SKM-1 treated with dmso at 0.1 percent for 144 hours (cell line): Measurements from ENCODE around the gene CPNE9.
"Not testable (repeated sequence)": the region's sequence is repeated elsewhere in the genome, so short reads cannot be mapped to it uniquely, and the experiment has no call there.

Experiments
- DNase-seq: peaks from one replicate; lab custom pipeline; 2025; ENCODE audit not compliant: unreplicated experiment; lab: John Stamatoyannopoulos, UW

The CPNE9 gene

DNA sequence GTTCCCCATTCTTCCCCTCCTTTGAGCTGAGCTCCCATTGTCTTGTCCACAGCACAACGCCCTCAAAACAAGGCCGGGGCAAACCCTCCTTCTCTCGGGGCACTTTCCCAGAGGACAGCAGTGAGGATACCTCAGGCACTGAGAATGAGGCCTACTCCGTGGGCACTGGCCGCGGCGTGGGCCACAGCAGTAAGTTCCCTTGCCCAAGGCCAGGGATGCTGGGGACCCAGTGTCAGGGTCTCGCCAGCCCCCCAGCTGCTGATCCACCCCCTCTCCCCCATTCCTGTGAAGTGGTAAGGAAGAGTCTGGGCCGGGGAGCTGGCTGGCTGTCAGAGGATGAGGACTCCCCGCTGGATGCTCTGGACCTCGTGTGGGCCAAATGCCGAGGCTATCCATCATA, 41.9 kb downstream of the CPNE9 start:
- DNase-seq: no peak

DNA sequence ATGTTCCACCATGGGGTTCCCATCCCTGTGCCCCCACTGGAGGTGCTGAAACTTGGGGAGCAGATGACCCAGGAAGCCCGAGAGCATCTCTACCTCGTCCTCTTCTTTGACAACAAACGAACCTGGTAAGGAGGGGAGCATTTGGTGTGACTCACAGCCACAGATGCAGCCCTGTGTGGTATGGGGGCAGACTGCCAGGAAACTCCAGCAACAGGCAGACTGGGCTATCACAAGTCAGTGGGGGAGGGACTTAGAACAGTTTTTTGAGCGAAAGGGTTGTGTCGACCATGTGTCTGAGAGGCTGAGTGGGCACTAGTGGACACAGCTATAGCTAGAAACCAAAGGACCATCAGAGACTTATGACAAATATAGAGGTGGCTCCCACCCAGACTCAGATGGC, 42.7 kb downstream of the CPNE9 start:
- no peak for DNase-seq

DNA sequence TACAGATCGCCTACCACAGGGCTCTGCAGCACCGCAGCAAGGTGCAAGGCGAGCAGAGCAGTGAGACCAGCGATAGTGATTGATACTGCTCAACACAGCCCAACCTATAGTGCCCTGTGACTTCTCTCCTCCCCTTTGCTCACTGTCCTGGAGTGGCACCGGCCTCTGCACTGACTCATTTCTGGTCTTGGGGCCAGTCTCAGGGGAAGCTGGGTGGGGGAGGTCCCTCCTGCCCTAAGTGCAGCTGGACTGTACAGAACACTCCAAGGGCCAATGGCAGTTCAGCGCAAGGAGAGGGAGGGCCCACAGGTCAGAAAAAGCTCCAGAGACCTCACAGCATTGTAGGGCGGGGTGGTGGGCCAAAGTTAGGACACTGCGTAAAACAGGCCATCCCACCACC, 43.6 kb downstream of the CPNE9 start:
- no peak for DNase-seq

DNA sequence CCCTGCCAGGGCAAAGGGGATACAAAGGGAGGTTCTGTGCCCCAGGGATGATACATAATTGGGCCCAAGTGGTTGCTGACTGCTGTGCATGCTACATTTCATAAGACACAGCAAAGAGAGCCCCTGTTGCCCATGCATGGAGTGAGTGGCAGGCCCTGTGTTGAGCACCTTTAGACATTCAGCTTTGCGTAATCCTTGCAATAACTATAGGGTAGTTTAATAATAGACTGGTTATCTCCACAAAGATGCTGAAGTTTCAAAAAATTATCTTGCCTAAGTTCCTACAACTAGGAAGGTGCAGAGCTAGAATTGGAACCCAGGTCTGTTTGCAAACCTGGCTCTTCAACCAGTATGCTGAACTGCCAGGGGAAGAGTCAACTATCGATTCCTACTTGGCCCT, 44.4 kb downstream of the CPNE9 start:
- no peak for DNase-seq

DNA sequence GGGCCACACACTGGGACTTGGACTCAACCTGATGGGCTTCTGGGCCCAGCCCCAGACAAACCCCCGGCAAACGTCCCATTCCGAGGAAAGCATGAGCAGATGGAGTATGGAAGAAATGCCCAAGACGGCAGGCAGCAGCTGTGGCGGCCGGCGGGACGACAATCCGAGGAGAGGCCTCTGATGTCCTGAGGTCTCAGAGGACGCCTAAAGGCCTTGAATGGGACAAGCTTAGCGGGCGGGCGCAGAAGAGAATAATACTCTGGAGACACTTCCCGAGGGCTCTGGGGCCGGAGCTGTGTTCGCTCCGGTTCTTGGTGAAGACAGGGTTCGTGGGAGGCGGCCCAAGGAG, 45.6 kb downstream of the CPNE9 start:
- no peak for DNase-seq

DNA sequence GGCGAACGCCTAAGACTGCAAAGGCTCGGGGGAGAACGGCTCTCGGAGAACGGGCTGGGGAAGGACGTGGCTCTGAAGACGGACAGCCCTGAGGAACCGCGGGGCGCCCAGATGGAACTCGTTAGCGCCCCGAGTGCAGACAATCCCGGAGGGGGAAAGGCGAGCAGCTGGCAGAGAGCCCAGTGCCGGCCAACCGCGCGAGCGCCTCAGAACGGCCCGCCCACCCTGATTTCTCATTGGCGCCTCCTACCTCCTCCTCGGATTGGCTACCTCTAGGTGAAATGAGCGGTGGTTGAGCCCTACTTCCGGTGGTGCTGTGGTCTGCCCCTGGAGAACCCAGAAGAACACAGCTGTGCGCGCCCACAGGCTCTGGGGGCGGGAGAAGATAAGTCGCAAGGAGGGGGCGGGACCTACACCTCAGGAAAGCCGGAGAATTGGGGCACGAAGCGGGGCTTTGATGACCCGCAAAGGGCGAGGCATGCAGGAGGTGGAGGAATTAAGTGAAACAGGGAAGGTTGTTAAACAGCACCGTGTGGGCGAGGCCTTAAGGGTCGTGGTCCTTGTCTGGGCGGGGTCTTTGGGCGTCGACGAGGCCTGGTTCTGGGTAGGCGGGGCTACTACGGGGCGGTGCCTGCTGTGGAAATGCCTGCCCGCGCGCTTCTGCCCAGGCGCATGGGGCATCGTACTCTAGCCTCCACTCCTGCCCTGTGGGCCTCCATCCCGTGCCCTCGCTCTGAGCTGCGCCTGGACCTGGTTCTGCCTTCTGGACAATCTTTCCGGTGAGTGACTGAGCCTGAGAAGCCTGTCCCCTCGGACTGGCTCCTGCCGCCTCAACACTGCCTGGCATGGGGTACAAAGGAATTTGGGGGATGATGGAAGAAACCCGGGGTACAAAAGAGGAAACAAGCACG, 46.3 kb downstream of the CPNE9 start, which contains the start of gene OGG1:
Gene OGG1 (plus strand): TSS at position 308 of the 911 bp plus-strand sequence. CDS start 335 bp downstream, at position 643.
- peak; percentile 99 for DNase-seq

DNA sequence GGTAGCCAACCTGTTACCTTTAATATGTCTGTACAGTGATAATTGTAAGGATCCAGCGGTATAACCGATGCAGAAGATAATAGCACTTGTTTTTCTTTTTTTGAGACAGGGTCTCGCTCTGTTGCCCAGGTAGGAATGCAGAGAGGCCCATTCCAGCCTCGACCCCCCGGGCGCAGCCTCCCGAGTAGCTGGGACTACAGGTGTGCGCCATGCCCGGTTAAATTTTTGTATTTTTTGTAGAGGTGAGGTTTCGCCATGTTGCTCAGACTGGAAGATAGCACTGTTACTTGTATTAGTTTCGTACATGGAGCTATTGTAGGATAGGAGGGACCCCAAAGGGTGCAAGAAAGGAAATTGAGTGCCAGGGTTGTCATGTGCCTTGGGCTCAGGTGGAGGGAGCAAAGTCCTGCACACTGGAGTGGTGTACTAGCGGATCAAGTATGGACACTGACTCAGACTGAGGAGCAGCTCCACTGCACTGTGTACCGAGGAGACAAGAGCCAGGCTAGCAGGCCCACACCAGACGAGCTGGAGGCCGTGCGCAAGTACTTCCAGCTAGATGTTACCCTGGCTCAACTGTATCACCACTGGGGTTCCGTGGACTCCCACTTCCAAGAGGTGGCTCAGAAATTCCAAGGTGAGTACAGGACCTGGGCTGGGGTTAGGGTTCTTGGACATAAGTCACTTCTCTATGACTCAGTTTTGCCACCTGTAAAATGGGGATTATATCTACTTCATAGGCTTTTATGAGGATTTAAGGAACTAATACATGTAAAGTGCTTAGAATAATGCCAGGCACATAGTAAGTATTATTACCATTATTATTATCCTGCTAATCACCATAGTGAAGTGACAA, 47.2 kb downstream of the CPNE9 start:
- no peak for DNase-seq

DNA sequence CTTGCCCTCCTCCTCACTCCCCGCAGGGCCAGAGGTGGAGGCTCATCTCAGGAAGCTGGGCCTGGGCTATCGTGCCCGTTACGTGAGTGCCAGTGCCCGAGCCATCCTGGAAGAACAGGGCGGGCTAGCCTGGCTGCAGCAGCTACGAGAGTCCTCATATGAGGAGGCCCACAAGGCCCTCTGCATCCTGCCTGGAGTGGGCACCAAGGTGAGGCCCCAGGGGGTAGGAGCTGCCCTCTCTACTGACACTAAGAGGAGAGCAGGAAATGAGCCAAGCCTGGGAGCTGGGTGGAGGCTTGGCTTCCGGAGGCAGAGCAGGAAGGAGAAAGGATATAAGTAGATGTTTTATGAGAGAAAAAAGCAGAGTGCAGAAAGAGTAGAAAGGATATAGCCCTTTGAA, 51.0 kb downstream of the CPNE9 start:
- no peak for DNase-seq

DNA sequence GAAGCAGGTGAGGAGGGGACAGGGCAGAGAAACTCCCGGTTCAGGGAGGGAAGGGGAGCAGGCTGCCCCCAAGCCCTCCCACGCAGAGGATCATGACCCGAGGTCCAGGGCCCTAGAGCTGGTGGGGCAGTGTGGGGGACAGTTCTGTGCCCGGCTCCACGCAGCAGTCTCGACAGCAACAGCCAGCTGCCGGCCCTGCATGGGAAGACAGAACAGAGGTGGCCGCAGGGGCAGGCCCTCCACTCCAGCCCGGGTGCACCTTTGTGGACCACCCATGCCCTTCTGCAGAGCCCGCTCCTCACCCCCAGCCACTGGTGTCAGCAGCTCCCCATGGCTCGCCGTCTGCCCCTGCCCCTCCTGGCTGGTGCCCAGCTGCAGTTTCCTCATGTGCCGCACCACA, 53.8 kb downstream of the CPNE9 start:
- DNase-seq: no peak

DNA sequence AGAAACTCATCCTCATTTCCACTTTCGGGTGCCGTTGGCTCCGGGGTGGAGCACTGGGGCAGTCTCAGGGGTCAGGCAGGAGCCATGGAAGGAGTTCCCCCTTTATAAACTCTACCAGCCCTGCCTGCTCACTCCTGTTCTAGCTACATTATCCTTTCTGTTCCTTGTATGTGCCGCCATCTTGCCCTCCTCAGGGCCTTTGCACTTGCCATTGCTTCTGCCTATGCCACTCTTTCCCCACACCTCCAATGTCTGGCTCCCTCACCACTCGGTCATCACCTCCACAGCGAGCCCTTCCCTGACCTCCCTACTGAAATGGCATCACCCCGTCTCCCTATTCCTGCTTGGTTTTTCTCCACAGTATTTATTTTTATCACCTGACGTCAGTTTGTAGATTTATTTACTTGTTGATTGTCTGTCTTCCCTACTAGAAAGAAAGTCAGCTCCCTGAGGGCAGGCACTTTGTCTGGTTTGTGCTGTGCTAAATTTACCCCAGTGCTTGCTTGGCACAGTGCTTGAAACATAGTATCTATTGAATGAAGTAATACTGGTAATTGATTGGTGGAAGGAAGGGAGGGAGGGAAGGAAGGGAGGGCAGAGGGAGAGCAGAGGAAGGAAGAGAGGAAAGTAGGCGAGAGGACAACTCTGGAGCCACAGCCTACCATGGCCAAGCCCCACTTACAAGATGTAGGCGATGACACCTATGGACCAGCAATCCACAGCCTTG, 57.3 kb downstream of the CPNE9 start:
- DNase-seq: no peak

DNA sequence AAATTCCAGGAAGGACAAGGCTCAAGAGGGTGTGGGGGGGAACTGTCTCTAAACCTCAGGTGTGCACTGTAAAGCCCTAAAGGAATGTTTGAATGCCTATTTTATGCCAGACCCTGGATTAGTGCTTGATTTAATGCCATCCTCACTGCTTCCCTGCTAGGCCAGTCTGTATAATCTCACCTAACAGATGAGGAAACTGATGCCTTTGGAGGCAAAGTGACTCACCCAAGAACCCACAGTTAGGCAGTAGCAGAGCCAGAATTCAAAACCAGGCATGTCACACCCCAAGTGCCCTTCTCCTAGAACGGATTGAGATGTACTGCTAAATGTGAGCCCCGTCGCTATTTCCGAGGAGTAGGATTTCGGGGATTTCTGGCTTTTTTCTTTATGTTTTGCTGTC, 58.3 kb downstream of the CPNE9 start:
- DNase-seq: no peak

DNA sequence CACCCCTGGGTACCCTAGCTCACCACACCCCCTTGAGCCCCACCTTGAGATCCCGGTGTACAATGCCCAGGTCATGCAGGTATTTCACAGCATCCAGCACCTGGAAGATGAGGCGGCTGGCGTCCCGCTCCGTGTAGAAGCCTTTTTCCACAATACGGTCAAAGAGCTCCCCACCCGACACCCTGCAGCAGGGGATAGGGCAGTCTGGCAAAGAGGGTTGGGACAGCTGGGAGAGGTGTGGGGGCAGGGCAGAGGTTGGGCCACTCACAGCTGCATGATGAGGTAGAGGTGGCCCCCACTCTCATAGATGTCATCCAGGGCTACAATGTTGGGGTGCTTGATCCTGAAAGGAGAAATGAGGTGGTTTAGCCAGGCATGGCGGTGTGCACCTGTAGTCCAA, 59.2 kb downstream of the CPNE9 start:
- no peak for DNase-seq

DNA sequence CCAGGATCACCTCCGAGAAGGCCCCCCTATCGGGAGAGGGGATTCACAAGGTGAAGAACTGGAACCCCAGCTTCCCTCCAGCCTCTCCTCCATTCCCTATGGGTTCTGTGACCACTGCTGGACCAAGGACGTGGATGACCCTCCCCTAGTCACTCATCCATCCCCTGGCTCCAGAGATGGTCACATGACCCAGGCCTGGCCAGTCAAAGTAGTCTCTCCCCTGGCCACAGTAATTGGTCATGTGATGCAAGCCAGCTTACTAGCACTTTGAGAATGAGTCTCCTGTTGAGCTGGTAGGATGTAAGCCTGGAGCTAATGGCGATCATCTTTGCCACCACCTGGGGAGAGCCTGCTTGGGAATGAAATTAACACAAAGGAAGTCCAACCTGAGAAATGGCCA, 62.2 kb downstream of the CPNE9 start:
- no peak for DNase-seq

DNA sequence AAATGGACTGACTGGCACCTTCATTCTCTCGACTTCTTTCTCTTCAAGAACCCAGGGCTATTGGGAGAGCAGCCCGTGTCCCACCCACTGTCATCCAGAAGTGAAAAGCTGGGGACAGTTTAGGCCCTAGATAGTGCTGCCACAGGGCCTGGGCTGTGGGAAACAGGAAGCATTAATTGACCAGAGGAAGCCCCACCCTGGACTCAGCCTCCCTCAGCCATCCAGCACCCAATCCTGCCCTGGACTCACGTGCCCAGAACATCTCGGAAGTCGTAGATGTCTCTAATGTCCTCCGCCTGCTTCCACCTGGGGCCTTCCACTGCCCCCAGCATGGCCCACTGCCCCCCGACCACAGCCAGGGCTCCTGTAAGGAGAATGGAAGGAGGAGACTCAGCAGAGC, 63.8 kb downstream of the CPNE9 start:
- DNase-seq: no peak

DNA sequence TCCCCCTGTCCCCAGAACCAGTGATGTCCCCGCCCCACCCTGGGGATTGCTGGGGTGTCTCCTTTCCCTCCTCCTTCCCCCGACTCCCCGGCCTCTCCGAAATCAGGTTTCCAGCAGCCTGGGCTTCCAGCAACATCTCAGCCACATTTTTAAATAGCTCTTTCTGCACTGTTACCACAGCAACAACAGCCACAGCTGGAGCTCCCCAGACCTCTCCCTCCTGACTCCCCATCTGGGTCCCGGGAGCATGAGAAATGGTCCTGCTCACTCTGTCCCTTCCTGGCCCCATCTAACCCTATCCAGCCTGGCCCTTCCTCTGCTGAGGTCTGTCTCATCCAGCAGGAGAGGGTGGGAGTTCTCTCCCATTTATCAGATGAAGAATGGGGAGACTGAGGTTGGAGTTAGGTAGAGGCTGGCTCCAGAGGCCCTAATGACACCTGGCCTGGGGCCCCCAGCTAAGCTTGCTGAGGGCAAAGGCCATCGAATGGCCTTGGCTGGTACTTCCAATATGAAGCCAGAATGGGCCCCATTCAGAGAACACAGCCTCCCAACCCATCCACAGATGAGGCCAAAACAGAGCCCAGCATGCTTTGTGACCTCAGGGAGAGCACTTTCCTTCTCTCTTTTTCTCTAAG, 64.6 kb downstream of the CPNE9 start:
- DNase-seq: no peak

DNA sequence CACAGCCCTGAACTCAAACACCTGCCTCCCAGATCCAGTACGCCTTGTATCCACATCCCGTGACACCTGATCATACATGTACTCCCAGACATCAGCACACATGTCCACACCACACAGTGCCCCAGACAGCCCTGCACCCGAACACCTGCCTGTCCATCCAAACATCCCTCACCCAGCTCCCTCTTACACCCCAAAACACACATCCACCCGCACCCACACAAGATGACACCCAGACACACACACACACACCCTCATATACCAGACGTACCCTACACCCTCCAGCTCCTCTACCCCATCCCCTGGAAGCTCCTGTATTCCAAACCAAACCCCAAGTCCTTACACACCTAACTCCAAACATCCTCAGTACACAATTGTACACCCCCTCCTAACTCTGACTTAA, 65.4 kb downstream of the CPNE9 start:
- DNase-seq: no peak

DNA sequence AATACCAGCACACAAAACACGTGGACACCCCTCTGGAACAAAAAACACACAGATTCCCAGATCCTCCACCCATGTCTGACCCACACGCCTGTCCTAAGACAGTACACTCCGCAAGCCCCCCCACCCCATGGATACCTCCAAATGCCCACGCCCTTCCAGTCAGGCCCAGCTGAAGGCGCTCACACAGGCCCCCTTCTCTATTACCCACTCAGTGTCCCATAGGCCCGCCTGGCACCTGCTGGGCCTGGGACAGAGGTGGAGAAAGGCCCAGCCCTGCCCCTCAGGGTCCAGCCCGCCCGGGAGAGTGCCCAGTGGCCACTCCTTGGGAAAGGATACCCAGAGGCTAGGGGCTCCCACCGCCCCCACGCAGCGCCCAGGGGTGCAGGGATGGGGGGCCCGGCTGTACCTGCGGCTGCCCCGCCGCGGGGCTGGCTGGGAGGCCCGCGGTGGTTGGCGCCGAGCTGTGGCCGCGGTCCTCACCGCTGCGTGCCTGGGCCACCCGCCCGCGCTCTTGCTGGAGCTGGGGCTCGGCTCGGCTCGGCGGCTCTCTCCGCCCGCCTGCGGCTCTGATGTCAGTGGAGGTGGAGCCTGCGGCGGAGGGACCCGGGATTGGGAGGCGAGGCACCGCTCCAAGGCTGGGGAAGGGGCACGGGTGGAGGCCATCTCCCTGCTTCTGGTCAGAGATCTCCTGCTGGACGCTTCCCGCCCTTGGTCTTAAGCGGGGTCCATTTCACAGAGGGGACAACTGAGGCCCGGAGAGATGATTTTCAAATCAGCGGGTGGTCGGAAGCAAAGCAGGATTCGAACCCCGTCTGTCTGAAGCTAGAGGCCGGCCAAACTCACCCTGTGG, 66.0 kb downstream of the CPNE9 start, which contains the start of gene CAMK1:
Gene CAMK1 (minus strand): TSS at position 522 of the 850 bp plus-strand sequence. CDS start 2,198 bp downstream, outside the sequence.
- no peak for DNase-seq

DNA sequence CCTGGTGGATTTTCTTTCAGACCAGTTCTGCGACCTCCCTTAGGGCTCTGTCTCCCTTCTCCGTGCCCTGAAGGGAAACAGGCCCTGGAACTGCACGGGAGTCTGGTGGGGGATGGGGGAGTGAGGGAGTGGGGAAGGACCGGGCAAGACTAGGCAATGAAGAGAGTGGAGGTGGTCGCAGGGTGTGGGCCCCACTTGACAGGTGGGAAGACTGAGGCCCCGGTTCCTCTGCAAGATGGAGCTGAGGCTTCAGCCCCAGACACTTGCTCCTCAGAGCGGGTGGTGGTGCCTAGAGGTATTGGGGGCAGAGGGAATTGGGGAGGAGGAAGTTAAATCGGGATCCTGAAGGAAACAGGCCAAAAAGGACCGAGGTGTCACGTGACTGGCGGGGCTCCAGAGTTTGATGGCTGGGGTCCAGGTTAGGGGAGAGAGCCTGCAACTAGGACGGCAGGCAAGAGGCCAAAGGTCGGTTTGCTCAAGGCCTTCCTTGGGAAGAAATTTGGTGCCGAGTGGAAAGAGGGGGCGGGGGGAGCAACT, 66.7 kb downstream of the CPNE9 start:
- DNase-seq: no peak

DNA sequence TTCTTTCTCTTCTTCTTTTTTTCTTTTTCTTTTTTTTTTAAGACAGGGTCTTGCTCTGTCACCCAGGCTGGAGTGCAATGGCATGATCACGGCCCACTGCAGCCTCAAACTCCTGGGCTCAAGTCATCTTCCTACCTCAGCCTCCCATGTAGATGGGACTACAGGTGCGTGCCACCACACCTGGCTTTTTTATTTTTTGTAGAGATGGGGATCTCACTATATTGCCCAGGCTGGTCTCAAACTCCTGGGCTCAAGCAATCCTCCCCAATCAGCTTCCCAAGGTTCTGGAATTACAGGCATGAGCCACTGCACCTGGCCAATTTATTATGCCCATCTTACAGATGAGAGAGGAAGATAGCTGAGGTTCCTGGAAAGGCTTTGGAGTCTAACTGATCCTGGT, 67.4 kb downstream of the CPNE9 start:
- not testable (repeated sequence) for DNase-seq
